ENCODE results near the gene CPNE6.

DNA sequence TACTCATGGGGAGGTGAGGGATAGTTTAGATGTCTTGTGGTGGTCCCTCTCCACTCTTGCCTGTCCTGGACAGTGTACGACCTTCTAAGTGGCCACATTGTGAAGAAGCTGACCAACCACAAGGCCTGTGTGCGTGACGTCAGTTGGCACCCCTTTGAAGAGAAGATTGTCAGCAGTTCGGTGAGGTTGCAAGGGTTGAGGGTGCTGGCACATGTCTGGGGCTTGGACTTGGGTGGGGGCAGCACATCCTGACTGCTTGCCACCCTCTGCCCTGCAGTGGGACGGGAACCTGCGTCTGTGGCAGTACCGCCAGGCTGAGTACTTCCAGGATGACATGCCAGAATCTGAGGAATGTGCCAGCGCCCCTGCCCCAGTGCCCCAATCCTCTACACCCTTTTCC is 51.5 kb downstream of the CPNE6 start:
- TF ChIP-seq, protein P1, sequence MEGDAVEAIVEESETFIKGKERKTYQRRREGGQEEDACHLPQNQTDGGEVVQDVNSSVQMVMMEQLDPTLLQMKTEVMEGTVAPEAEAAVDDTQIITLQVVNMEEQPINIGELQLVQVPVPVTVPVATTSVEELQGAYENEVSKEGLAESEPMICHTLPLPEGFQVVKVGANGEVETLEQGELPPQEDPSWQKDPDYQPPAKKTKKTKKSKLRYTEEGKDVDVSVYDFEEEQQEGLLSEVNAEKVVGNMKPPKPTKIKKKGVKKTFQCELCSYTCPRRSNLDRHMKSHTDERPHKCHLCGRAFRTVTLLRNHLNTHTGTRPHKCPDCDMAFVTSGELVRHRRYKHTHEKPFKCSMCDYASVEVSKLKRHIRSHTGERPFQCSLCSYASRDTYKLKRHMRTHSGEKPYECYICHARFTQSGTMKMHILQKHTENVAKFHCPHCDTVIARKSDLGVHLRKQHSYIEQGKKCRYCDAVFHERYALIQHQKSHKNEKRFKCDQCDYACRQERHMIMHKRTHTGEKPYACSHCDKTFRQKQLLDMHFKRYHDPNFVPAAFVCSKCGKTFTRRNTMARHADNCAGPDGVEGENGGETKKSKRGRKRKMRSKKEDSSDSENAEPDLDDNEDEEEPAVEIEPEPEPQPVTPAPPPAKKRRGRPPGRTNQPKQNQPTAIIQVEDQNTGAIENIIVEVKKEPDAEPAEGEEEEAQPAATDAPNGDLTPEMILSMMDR (IDR thresholded peaks at IDR 0.05): no peak
- TF ChIP-seq EZH2 (IDR thresholded peaks at IDR 0.05; ENCODE audit: borderline replicate concordance, insufficient read depth, low read depth, low read length, poor library complexity, severe bottlenecking): no peak

Measured in B cell (primary cell).